Raji (cell line): ENCODE measurements around the gene ERICH3.

ENCODE experiments used
- POLR2A ChIP-seq: IDR thresholded peaks from 2 replicates; pipeline ENCODE4 v1.6.1; 2011; ENCODE audit warnings: low read depth, low read length, control low read depth; ENCODE audit not compliant: insufficient read depth

Gene ERICH3

DNA sequence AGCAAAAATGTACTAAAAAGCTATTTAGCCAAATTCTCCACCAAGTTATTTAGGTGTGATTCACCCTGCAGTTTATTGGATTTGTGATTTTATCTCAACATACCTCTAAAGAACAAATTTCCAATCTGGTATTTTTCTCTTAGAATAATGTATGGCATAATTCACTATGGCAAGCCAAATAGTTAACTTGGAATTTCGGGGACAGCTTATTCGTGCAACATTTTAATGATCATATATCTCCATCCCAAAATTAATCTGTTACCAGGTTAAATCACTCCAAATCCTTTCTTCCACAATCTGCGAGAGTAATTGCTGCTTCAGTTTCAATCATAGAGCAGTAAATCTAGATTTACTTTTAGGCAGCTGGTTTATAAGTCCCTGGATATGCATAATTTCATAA is 53.4 kb downstream of the ERICH3 start:
- TF ChIP-seq POLR2A = no peak

DNA sequence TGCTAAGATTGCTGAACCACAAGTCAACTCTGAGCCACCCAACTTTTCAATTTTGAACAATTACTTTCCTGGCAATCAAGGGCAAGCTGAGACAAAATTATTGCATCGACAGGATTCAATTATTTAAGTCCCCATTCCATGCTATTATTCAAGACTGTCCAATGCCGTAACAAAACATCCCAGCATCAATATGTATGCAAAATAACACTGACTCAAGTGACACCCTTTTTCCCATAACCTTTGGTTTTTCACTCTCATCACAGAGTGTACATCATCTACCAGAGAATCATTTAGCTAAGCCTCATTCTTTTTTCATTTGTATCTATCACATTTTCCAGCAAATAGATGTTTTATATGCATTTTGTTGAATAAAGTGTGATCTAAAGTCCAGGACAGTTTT is 54.6 kb downstream of the ERICH3 start:
- TF ChIP-seq POLR2A = no peak

DNA sequence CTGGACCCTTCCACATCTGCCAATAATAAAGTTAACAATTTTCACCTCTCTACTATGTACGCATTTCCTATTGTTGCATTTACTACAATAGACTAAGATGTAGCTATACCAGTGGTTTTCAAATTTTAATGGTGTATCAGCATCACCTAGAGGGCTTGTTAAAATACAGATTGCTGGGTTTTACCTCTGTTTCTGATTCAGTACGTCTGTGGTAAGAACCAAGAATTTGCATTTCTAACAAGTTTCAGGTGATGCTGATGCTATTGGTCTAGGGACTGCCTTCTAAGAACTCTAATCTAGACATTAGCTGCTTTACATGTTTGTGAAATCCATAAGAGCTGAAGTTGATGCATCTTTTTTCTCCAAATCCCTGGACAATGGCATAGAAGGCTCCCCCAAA is 59.7 kb downstream of the ERICH3 start:
- TF ChIP-seq POLR2A = no peak

DNA sequence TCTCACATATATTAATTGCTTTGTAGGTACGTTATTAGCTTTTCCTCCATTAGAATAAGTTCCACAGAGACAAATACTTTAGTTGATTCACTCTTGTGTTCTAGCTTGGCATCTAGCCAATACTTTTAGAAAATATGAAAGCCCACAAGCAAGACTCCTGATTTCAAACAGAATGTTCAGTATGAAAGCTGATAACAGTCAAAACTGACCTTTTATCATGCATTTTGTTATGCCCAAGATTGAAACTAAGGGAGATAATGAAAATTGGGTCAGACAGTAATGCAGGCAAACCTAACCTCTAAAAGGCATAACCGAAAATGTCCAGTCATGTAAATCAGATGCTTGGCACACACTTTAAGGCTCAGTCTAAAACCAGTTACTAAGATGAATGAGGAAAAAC is 61.7 kb downstream of the ERICH3 start:
- TF ChIP-seq POLR2A = no peak

GRCh38 chr1:74610961-74611360 is 62.6 kb downstream of the ERICH3 start:
- TF ChIP-seq POLR2A = no peak

DNA sequence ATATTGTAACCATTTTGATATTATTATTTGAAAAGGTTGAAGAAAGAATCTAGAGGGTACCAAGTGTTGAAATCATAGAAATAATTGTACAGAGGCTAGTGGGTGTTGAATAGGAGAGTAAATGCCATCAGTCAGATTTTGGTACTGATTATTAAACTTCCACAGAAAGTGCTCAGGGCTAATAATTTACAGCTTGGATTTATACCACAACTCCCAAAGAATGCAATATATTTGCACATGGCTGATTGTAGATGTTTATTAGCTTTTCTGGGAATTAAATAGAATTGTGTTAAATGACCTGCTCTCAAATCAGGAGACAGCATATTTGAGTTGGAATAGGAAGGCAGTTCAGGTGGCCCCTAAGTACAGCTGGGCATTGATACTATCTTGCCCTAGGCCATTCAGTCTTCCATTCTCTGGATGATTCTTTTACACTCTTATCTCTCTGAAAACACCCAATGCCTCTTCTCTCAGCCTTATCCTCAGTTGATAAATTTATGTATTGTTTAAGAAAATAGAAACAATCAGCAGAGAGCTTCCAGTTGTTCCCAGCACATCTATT is 63.7 kb downstream of the ERICH3 start:
- no peak for TF ChIP-seq POLR2A

DNA sequence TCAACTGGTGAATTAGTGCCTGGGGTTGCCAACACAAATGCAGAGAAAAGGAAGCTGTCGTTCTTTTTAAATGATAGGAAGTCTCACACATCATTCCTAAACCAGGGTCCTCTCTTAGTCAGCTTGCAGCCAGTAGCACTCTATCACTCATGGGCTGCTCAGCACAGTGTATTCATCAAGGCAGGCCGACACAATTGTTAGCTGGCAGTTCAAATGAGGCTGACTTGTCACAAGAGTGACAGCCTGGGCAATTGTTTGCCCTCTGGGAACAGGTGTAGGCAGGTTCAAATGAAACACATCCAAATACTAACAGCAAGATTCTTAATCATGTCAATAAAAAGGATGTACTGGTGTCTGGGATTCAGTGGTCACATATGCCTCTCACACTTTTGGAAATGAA is 76.9 kb downstream of the ERICH3 start:
- no peak for TF ChIP-seq POLR2A

GRCh38 chr1:74593887-74594866 is 79.4 kb downstream of the ERICH3 start:
- no peak for TF ChIP-seq POLR2A

GRCh38 chr1:74592580-74593355 is 80.8 kb downstream of the ERICH3 start:
- TF ChIP-seq POLR2A = no peak

DNA sequence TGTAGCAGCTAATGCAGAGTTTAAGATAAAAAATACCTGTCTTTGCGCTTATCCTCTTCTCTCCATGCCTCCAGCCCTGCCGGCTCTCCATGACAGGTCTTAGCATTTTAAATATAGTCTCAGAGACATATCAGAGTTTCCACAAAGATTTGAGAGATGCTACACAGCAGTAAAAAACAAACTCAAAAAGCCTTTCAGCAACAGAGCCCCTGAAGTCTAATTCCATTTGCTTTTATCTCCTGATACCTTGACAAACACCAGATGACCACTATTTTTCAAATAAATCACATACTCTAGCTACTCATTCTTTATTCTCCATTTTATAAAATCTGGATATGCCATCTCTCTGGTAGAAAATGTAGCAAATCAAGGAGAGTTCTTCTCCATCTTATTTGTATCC is 81.6 kb downstream of the ERICH3 start:
- no peak for TF ChIP-seq POLR2A

- TF ChIP-seq POLR2A = no peak
Measured at GRCh38 chr1:74590288-74590687, 83.3 kb downstream of the ERICH3 start.

DNA sequence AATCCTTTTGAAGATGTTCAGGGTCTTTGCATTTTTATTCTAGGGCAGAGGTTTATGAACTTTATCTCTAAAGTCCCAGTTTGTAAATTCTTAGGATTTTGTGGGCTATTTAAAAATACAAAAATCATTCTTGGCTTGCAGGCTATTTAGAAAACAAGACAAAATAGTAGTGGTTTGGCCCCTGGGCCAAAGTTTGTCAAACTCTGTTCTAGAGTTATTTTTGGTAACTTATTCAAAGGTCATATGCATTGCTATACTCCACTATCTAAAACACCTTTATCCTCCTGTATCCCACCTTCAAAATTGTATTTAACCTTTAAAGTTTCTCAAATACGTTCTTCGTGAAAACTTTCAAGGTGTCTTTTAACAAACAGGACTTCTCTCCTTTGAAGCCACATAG is 85.7 kb downstream of the ERICH3 start:
- no peak for TF ChIP-seq POLR2A

DNA sequence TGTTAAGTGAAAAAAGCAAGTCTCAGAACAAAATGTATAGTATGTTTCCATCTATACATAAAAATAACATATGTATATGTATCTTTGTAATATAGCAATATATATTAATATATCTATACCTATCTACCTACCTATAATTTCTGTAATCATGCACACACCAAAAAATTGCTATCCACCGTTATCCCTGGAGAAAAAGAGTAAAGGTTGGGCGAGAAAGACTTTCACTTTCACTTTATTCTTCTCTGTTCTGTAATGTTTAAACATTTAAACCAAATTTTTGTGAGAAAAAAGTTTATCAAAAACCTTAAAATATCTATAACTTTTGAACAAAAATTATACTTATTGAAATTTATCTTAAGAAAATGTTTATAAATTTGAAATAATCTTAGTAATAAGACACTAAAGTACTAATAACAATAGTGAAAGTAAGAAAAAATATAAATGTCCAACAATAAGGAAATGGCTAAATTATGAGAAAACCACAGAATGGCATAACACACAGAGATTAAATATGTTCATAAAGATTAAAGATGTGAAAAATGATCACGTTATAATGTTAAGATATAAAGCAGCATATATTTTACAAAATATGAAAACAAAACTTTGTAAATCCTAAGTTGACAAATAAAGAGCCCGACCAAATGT is 87.2 kb downstream of the ERICH3 start:
- no peak for TF ChIP-seq POLR2A

DNA sequence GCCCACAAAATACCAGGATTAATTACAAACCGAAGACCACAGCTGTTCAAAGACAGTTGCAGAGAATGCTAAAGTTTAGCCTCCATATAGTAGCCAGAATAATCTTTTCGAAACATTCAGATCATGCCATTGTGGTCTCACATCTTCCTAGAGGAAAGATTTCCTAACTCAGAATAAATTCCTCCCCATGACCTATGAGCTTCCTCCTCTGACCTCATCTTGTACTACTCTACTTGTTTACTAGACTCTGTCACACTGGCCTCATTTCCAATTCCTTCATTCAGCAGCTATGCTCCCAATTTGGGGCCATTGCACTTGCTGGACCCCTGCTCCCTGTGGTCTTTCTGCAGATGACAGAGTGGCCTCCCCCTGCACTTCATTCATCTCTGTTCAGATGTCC is 89.4 kb downstream of the ERICH3 start:
- no peak for TF ChIP-seq POLR2A

- TF ChIP-seq POLR2A = no peak
Measured at GRCh38 chr1:74583397-74583796, 90.2 kb downstream of the ERICH3 start.

DNA sequence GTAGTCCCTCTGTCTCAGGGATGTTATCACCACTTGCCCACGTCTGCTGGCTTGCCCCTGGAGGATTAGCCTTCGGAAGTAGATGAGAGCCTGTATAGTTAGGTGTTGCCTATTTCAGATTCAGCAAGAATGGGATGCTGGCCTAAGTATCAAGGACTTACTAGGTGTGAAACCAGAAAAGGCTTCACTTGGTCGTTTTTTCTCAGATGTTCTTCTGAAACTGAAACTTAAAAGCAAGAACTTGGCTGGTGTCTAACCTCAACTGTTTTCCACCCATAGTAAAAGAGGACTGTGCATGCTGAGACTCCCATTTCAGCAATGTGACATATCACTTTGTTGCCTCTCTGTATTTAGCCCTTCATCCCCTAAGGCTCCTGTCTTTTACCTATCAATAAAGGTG is 94.2 kb downstream of the ERICH3 start:
- no peak for TF ChIP-seq POLR2A

- TF ChIP-seq POLR2A = no peak
Measured at GRCh38 chr1:74578101-74578500, 95.5 kb downstream of the ERICH3 start.
